ENCODE data around the gene EXOC3L4. TPM values are rescaled to one million over a fixed set of nuclear protein-coding genes. Genes with fewer than 3 reads are reported as not detected.

EXOC3L4 gene
- total RNA-seq, 1 experiment from 2014 or later: 10.9 TPM

GRCh38 chr14:103073876-103074728 lies 20.4 kb upstream of the EXOC3L4 start:
- no peaks in the 10 kb centered on the region for H3K9me3 Mint-ChIP-seq (ENCODE audit: low read depth, unreplicated experiment)

GRCh38 chr14:103074729-103075367 lies 19.7 kb upstream of the EXOC3L4 start:
- peak overlapping the region; percentile 76 for H3K4me3 Mint-ChIP-seq (ENCODE audit: low read depth, unreplicated experiment)
- intact Hi-C loops (cut with micrococcal nuclease; ENCODE audit: unreplicated experiment): loop anchor here (5.0 kb wide), 1 partner anchor 43 kb away; no protein-coding TSS in a partner anchor

More at GRCh38 chr14:103073876-103074728, 20.4 kb upstream of the EXOC3L4 start:
- no peak for TF ChIP-seq CTCF (IDR thresholded peaks at IDR 0.05; ENCODE audit: unreplicated experiment)
- no peaks in the 10 kb centered on the region for H3K27me3 Mint-ChIP-seq (ENCODE audit: unreplicated experiment)
- peaks cover 20% of the 10 kb centered on the region for H3K4me1 Mint-ChIP-seq (ENCODE audit: low read depth, unreplicated experiment)
- peaks cover 60% of the 10 kb centered on the region for H3K36me3 Mint-ChIP-seq (ENCODE audit: insufficient read depth, unreplicated experiment)
- CTCF ChIA-PET: interaction anchor here (0.5 to 1.7 kb wide), 11 partner anchors 8 to 479 kb away, joined by 3 to 23 read pairs (median 3); partner anchors contain the start of gene EXOC3L4
- intact Hi-C loops (cut with micrococcal nuclease; ENCODE audit: unreplicated experiment): loop anchor here (5.0 kb wide), 1 partner anchor 42 kb away; no protein-coding TSS in a partner anchor
- peak; percentile 49 for DNase-seq
- peak overlapping the region; percentile 96 for H3K27ac Mint-ChIP-seq (ENCODE audit: unreplicated experiment)
- no TSS peak for BruUV-seq (replicated peaks)
- H3K4me3 Mint-ChIP-seq (ENCODE audit: low read depth, unreplicated experiment): peak overlapping the region; percentile 76

GRCh38 chr14:103078420-103078749 lies 16.1 kb upstream of the EXOC3L4 start:
- BruUV-seq (replicated peaks): no TSS peak
- Mint-ChIP-seq H3K27ac (ENCODE audit: unreplicated experiment) (no peak overlapping the region), H3K36me3 (ENCODE audit: insufficient read depth, unreplicated experiment) (peaks cover 19% of the 10 kb centered on the region), H3K4me1 (ENCODE audit: low read depth, unreplicated experiment) (peaks cover 9% of the 10 kb centered on the region), H3K4me3 (ENCODE audit: low read depth, unreplicated experiment) (no peak overlapping the region), H3K27me3 (ENCODE audit: unreplicated experiment) (no peaks in the 10 kb centered on the region), H3K9me3 (ENCODE audit: low read depth, unreplicated experiment) (no peaks in the 10 kb centered on the region)
- intact Hi-C loops (cut with micrococcal nuclease; ENCODE audit: unreplicated experiment): loop anchor here (2.0 kb wide), 1 partner anchor 214 kb away; no protein-coding TSS in a partner anchor
- CTCF ChIA-PET: interaction anchor here (0.7 kb wide), 2 partner anchors 92 to 340 kb away, joined by 6 read pairs; no protein-coding TSS in a partner anchor
- peak; percentile 9 for TF ChIP-seq CTCF (IDR thresholded peaks at IDR 0.05; ENCODE audit: unreplicated experiment)
- peak; percentile 81 for DNase-seq

More at GRCh38 chr14:103074729-103075367, 19.7 kb upstream of the EXOC3L4 start:
- DNase-seq: peak; percentile 91
- peaks cover 55% of the 10 kb centered on the region for H3K36me3 Mint-ChIP-seq (ENCODE audit: insufficient read depth, unreplicated experiment)
- peaks cover 20% of the 10 kb centered on the region for H3K4me1 Mint-ChIP-seq (ENCODE audit: low read depth, unreplicated experiment)
- no peaks in the 10 kb centered on the region for H3K9me3 Mint-ChIP-seq (ENCODE audit: low read depth, unreplicated experiment)
- H3K27ac Mint-ChIP-seq (ENCODE audit: unreplicated experiment): peak overlapping the region; percentile 96
- CTCF ChIA-PET: interaction anchor here (0.6 to 1.7 kb wide), 13 partner anchors 9 to 480 kb away, joined by 3 to 23 read pairs (median 3); partner anchors contain the start of gene EXOC3L4
- BruUV-seq (replicated peaks): no TSS peak
- no peaks in the 10 kb centered on the region for H3K27me3 Mint-ChIP-seq (ENCODE audit: unreplicated experiment)
- TF ChIP-seq CTCF (IDR thresholded peaks at IDR 0.05; ENCODE audit: unreplicated experiment): no peak

GRCh38 chr14:103078860-103079587 lies 15.5 kb upstream of the EXOC3L4 start:
- Mint-ChIP-seq H3K27ac (ENCODE audit: unreplicated experiment) (no peak overlapping the region), H3K27me3 (ENCODE audit: unreplicated experiment) (peaks cover 2% of the 10 kb centered on the region), H3K4me1 (ENCODE audit: low read depth, unreplicated experiment) (peaks cover 9% of the 10 kb centered on the region), H3K9me3 (ENCODE audit: low read depth, unreplicated experiment) (no peaks in the 10 kb centered on the region), H3K4me3 (ENCODE audit: low read depth, unreplicated experiment) (no peak overlapping the region), H3K36me3 (ENCODE audit: insufficient read depth, unreplicated experiment) (peaks cover 16% of the 10 kb centered on the region)
- no TSS peak for BruUV-seq (replicated peaks)
- TF ChIP-seq CTCF (IDR thresholded peaks at IDR 0.05; ENCODE audit: unreplicated experiment): no peak
- CTCF ChIA-PET: interaction anchor here (0.7 kb wide), 2 partner anchors 92 to 339 kb away, joined by 6 read pairs; no protein-coding TSS in a partner anchor
- intact Hi-C loops (cut with micrococcal nuclease; ENCODE audit: unreplicated experiment): loop anchor here (2.0 kb wide), 1 partner anchor 214 kb away; no protein-coding TSS in a partner anchor
- DNase-seq: no peak
